Breast epithelium (tissue), 3 donors: ENCODE data around the gene PARVB.

ENCODE experiments used
- POLR2A ChIP-seq: fragments of 450-650 bp; IDR thresholded peaks from one replicate; pipeline ENCODE4 v1.6.1; 2016; ENCODE audit warnings: antibody characterized with exemption, mild to moderate bottlenecking, moderate library complexity
- POLR2AphosphoS5 ChIP-seq, 3 donors: sonication (generic); formaldehyde crosslinking; IDR thresholded peaks; one replicate each; pipeline ENCODE4 v1.6.1; 2017; ENCODE audit warnings: antibody characterized with exemption in 3 of 3
- TF ChIP-seq, protein P1 (sequence below), 3 donors: fragments of 450-650 bp; IDR thresholded peaks; one replicate each; pipeline ENCODE4 v1.5.1; 2016 to 2017; ENCODE audit warnings: antibody characterized with exemption in 3 of 3, mild to moderate bottlenecking in 3 of 3, moderate library complexity in 3 of 3

DNA sequence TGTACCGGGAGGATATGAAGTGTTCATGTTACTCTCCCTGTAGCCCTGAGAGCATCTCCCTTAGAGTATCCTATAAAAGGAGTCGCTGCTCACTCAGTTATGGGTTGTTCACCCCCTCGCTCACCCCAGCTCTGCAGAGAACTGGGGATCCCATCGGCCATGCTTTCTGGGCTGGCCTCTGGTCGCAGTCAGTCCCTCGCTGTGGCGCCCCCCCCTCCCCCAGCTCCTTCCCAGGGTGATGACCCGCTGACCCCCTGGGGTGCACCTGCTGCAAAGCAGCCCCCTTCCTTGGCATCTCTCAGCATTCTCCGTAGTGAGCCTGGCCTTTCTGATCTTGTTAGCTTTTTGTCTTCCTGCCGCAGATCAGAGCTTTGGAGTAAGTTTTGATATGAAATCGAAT, 146.4 kb downstream of the PARVB start:
- TF ChIP-seq, protein P1, sequence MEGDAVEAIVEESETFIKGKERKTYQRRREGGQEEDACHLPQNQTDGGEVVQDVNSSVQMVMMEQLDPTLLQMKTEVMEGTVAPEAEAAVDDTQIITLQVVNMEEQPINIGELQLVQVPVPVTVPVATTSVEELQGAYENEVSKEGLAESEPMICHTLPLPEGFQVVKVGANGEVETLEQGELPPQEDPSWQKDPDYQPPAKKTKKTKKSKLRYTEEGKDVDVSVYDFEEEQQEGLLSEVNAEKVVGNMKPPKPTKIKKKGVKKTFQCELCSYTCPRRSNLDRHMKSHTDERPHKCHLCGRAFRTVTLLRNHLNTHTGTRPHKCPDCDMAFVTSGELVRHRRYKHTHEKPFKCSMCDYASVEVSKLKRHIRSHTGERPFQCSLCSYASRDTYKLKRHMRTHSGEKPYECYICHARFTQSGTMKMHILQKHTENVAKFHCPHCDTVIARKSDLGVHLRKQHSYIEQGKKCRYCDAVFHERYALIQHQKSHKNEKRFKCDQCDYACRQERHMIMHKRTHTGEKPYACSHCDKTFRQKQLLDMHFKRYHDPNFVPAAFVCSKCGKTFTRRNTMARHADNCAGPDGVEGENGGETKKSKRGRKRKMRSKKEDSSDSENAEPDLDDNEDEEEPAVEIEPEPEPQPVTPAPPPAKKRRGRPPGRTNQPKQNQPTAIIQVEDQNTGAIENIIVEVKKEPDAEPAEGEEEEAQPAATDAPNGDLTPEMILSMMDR (IDR thresholded peaks at IDR 0.05), result no peak
- TF ChIP-seq POLR2AphosphoS5 (IDR thresholded peaks at IDR 0.05), result no peak
- no peak for TF ChIP-seq POLR2A
